IPS-NIHi7 (cell line): ENCODE results near the gene AP2A2.
A peak's percentile ranks its signal among the peaks of the same experiment; 100 is the strongest.

Experiments
- DNase-seq: peaks from one replicate; pipeline ENCODE4 v3.0.0; 2012; ENCODE audit warnings: mixed read lengths; ENCODE audit errors: extremely low spot score

AP2A2 gene

GRCh38 chr11:925496-926301 is at the start of gene AP2A2:
Gene AP2A2 (plus strand): TSS chr11:925870. CDS start chr11:926022, 152 bp downstream.
- peak; percentile 97 for DNase-seq

- no peak for DNase-seq
Measured at GRCh38 chr11:876545-876944, 49.1 kb upstream of the AP2A2 start.

- peak; percentile 57 for DNase-seq
Measured at GRCh38 chr11:877565-877964, 48.1 kb upstream of the AP2A2 start.

GRCh38 chr11:880447-880846 is 45.2 kb upstream of the AP2A2 start:
- no peak for DNase-seq

GRCh38 chr11:882596-882995 is 43.1 kb upstream of the AP2A2 start:
- DNase-seq = no peak

- DNase-seq = no peak
Measured at GRCh38 chr11:883527-883926, 42.1 kb upstream of the AP2A2 start.

GRCh38 chr11:884578-885070 is 41.0 kb upstream of the AP2A2 start:
- no peak for DNase-seq

GRCh38 chr11:886568-886967 is 39.1 kb upstream of the AP2A2 start:
- DNase-seq = no peak

- no peak for DNase-seq
Measured at GRCh38 chr11:887589-887988, 38.1 kb upstream of the AP2A2 start.

- no peak for DNase-seq
Measured at GRCh38 chr11:888310-889212, 37.1 kb upstream of the AP2A2 start.

- DNase-seq = no peak
Measured at GRCh38 chr11:889257-889656, 36.4 kb upstream of the AP2A2 start.

- DNase-seq = peak; percentile 61
Measured at GRCh38 chr11:889687-890475, 35.8 kb upstream of the AP2A2 start.

- DNase-seq = no peak
Measured at GRCh38 chr11:890794-891540, 34.7 kb upstream of the AP2A2 start.

- DNase-seq = no peak
Measured at GRCh38 chr11:893008-893654, 32.5 kb upstream of the AP2A2 start.

- peak; percentile 48 for DNase-seq
Measured at GRCh38 chr11:894575-895201, 31.0 kb upstream of the AP2A2 start.

- DNase-seq = no peak
Measured at GRCh38 chr11:895331-896110, 30.1 kb upstream of the AP2A2 start.

GRCh38 chr11:897253-898142 is 28.2 kb upstream of the AP2A2 start:
- no peak for DNase-seq

GRCh38 chr11:898143-898511 is 27.5 kb upstream of the AP2A2 start:
- peak; percentile 59 for DNase-seq
